Smooth muscle cell (in vitro differentiated cells): Measurements from ENCODE around the gene GCK. TPM values are rescaled to one million over a fixed set of nuclear protein-coding genes. Genes with fewer than 3 reads are reported as not detected.
"Not testable (repeated sequence)": the region's sequence is repeated elsewhere in the genome, so short reads cannot be mapped to it uniquely, and the experiment has no call there.

Experiments
- DNase-seq: peaks from one replicate; lab custom pipeline; 2025; ENCODE audit not compliant: unreplicated experiment; lab: John Stamatoyannopoulos, UW
- H2AFZ ChIP-seq: fragments of 200-600 bp; sonication (generic); 2 replicates; pipeline ENCODE4 v1.6.0; 2016; ENCODE audit warnings: antibody characterized with exemption, low read depth, mild to moderate bottlenecking
- H3F3A ChIP-seq: fragments of 200-600 bp; sonication (generic); 2 replicates; pipeline ENCODE4 v1.6.0; 2017; ENCODE audit warnings: antibody characterized with exemption, low read depth
- H3K27ac ChIP-seq: fragments of 200-600 bp; sonication (generic); 2 replicates; pipeline ENCODE4 v1.5.1; 2016; ENCODE audit warnings: low read depth, mild to moderate bottlenecking
- H3K27me3 ChIP-seq: fragments of 200-600 bp; sonication (generic); 2 replicates; pipeline ENCODE4 v1.6.1; 2016; ENCODE audit warnings: low read depth, mild to moderate bottlenecking
- H3K36me3 ChIP-seq: fragments of 200-600 bp; sonication (generic); 2 replicates; pipeline ENCODE4 v1.5.1; 2016; ENCODE audit warnings: low read depth
- H3K4me1 ChIP-seq: fragments of 200-600 bp; sonication (generic); 2 replicates; pipeline ENCODE4 v1.5.1; 2016; ENCODE audit warnings: low read depth
- H3K4me2 ChIP-seq: fragments of 200-600 bp; sonication (generic); 2 replicates; pipeline ENCODE4 v1.6.0; 2016; ENCODE audit warnings: mild to moderate bottlenecking
- H3K4me3 ChIP-seq: fragments of 200-600 bp; sonication (generic); 2 replicates; pipeline ENCODE4 v1.5.1; 2016; ENCODE audit warnings: mild to moderate bottlenecking
- H3K79me2 ChIP-seq: fragments of 200-600 bp; sonication (generic); 2 replicates; pipeline ENCODE4 v1.6.0; 2016; ENCODE audit warnings: low read depth, mild to moderate bottlenecking
- H3K9ac ChIP-seq: fragments of 200-600 bp; sonication (generic); 2 replicates; pipeline ENCODE4 v1.6.0; 2016; ENCODE audit warnings: low read depth
- H3K9me3 ChIP-seq: fragments of 200-600 bp; sonication (generic); replicated peaks from 2 replicates; pipeline ENCODE4 v1.5.1; 2016; ENCODE audit warnings: low read depth
- H4K20me1 ChIP-seq: fragments of 200-600 bp; sonication (generic); 2 replicates; pipeline ENCODE4 v1.6.0; 2016; ENCODE audit warnings: low read depth
- CTCF ChIP-seq: fragments of 200-600 bp; sonication (generic); IDR thresholded peaks from 2 replicates; pipeline ENCODE4 v1.5.1; 2017; ENCODE audit warnings: borderline replicate concordance, mild to moderate bottlenecking, antibody characterized with exemption; ENCODE audit not compliant: insufficient read depth, poor library complexity, severe bottlenecking
- WGBS: methylation state at CpG from one replicate; pipeline ENCODE4 v1.1.7; 2016; ENCODE audit warnings: low lambda C conversion rate; 5-methylcytosine and 5-hydroxymethylcytosine counted together
- polyA plus RNA-seq: library from polyadenylated mRNA; unstranded; fragments of >200 nt; fragmentation: Nextera tagmentation; extraction: Ambion mirVana; gene quantifications from 2 replicates; pipeline ENCODE4 v1.2.1, GENCODE V29; 2016
- total RNA-seq: library from RNA; depleted of rRNA; stranded (reverse); fragments of >200 nt; gene quantifications from 2 replicates; pipeline ENCODE4 v1.2.3, GENCODE V29; 2014

The GCK gene
- total and polyA plus RNA-seq, 2 experiments from 2014 or later: 1.6 to 5.5 TPM

DNA sequence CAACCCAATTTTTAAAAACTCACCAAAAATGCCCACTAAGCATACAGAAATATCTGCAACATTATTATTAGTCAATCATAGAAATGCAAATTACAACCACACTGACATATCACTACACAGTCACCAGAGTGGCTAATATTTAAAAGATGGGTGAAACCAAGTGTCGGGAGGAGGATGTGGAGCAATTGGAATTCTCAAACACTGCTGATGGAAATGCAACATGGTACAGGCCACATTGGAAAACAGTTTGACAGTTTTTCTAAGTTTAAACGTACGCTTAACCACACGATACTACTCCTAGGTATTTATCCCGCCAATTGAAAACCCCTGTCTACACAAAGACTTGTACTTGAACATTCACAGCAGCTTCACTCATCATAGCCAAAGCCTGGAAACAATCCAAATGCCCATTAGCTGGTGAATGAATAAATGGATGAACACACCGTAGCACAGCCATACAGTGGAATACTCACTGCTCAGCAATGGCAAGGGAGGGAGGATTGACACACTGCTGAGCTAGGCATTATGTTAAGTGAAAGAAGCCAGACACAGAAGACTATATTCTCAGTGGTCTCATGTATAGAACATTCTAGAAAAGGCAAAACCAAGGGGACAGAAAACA lies 16.3 kb downstream of the GCK start:
- no peak for TF ChIP-seq CTCF
- H3K4me2 ChIP-seq: no peak overlapping the region
- no peaks in the 10 kb centered on the region for H4K20me1 ChIP-seq
- H3K4me1 ChIP-seq: peaks cover 7% of the 10 kb centered on the region
- H3K36me3 ChIP-seq: no peaks in the 10 kb centered on the region
- H2AFZ ChIP-seq: no peak overlapping the region
- no peaks in the 10 kb centered on the region for H3K79me2 ChIP-seq
- no peak overlapping the region for H3K27ac ChIP-seq
- H3K27me3 ChIP-seq: no peaks in the 10 kb centered on the region
- no peaks in the 10 kb centered on the region for H3F3A ChIP-seq
- no peaks in the 10 kb centered on the region for H3K9me3 ChIP-seq
- H3K9ac ChIP-seq: no peak overlapping the region
- no peak overlapping the region for H3K4me3 ChIP-seq
- no peak for DNase-seq
- whole genome bisulfite sequencing: 91% methylated on average over 6 of the region's 6 CpGs

DNA sequence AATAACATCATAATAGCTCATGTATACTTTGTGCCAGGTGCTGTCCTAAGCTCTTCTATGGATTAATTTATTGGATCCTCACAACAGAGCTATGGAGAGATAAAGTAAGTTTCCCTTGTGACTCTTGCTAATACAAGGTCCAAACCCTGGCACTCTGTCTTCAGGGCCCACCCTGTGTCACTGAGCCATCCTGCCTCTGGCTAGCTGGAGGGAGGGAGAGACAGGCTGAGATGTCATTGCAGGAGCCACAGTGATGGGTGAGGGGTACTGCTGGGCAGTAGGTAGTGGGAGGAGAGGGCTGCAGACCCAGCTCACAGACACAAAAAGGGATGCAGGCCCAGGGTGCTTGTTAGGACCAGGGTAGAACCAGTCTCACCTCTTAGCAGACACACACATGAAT lies 16.9 kb downstream of the GCK start:
- H2AFZ ChIP-seq: no peak overlapping the region
- no peaks in the 10 kb centered on the region for H4K20me1 ChIP-seq
- H3F3A ChIP-seq: no peaks in the 10 kb centered on the region
- no peaks in the 10 kb centered on the region for H3K36me3 ChIP-seq
- no peaks in the 10 kb centered on the region for H3K27me3 ChIP-seq
- no peak for TF ChIP-seq CTCF
- no peaks in the 10 kb centered on the region for H3K79me2 ChIP-seq
- H3K9ac ChIP-seq: no peak overlapping the region
- H3K4me3 ChIP-seq: no peak overlapping the region
- no peak for DNase-seq
- no peaks in the 10 kb centered on the region for H3K9me3 ChIP-seq
- peaks cover 3% of the 10 kb centered on the region for H3K4me1 ChIP-seq
- no peak overlapping the region for H3K27ac ChIP-seq
- H3K4me2 ChIP-seq: no peak overlapping the region

- H3K4me2 ChIP-seq, H3K4me1 ChIP-seq, H3K4me3 ChIP-seq, H3K9ac ChIP-seq, H3K36me3 ChIP-seq, DNase-seq, H4K20me1 ChIP-seq, H3K27me3 ChIP-seq, H3K9me3 ChIP-seq, H2AFZ ChIP-seq, H3F3A ChIP-seq, H3K27ac ChIP-seq, H3K79me2 ChIP-seq: not testable (repeated sequence)
- WGBS: 83% methylated on average over 9 of the region's 9 CpGs
These were observed 17.3 kb downstream of the GCK start for GRCh38 chr7:44171901-44172300.

- Histone ChIP-seq H3K27me3 (no peaks in the 10 kb centered on the region), H3K4me2 (no peak overlapping the region), H2AFZ (no peak overlapping the region), H3K9me3 (no peaks in the 10 kb centered on the region), H3K27ac (no peak overlapping the region), H3K79me2 (no peaks in the 10 kb centered on the region), H3K36me3 (no peaks in the 10 kb centered on the region), H3K9ac (no peak overlapping the region), H3K4me3 (no peak overlapping the region), H4K20me1 (no peaks in the 10 kb centered on the region), H3F3A (peaks cover 6% of the 10 kb centered on the region), H3K4me1 (peaks cover 11% of the 10 kb centered on the region)
- DNase-seq: no peak
- TF ChIP-seq CTCF: no peak
These were observed 21.3 kb downstream of the GCK start for GRCh38 chr7:44167920-44168319.
